Ureter (tissue), 1 donor: ENCODE data around the gene C6orf120. TPM values are rescaled to one million over a fixed set of nuclear protein-coding genes. Genes with fewer than 3 reads are reported as not detected.
A peak's percentile ranks its signal among the peaks of the same experiment; 100 is the strongest.

Source experiments
- DNase-seq: peaks from one replicate; pipeline ENCODE4 v3.0.0-alpha.2; 2020; ENCODE audit warnings: low spot score
- total RNA-seq: library from RNA; stranded (reverse); gene quantifications from one replicate; pipeline ENCODE4 v1.2.4, GENCODE V29; 2023
- donor health status: DM: yes; HTN: yes; CAD: no.

C6orf120 gene
- 27.2 TPM for total RNA-seq

- peak; percentile 97 for DNase-seq
Observed at GRCh38 chr6:169701954-169702839, at the start of gene C6orf120, which contains the start of gene WDR27. Gene C6orf120, plus strand, starts transcription at chr6:169702126. Its CDS starts 334 bp downstream, at chr6:169702460. Gene WDR27, minus strand, starts transcription at chr6:169702029. Its CDS starts 13,024 bp downstream, at chr6:169689005.

- DNase-seq: no peak
Observed at GRCh38 chr6:169652896-169653295, 49.0 kb upstream of the C6orf120 start.

DNA sequence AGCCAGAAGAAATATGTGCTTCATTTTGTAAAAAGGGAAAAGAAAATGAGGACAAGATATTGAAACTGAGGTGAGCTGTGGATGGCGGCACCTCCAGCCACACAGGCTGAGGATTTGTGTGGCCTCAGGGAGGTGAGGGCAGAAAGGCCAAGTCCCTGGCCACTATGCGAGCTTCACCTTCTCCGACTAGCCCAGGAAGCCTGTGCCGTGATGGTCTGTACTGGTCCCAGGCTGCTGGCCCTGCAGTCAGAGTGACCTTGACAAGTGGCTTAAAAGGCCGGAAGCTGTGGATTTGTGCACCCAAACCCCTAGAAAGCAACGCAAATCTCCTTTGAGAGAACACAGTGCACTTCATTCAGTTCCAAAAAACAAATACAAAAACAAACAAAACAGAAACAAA lies 48.2 kb upstream of the C6orf120 start:
- no peak for DNase-seq

DNA sequence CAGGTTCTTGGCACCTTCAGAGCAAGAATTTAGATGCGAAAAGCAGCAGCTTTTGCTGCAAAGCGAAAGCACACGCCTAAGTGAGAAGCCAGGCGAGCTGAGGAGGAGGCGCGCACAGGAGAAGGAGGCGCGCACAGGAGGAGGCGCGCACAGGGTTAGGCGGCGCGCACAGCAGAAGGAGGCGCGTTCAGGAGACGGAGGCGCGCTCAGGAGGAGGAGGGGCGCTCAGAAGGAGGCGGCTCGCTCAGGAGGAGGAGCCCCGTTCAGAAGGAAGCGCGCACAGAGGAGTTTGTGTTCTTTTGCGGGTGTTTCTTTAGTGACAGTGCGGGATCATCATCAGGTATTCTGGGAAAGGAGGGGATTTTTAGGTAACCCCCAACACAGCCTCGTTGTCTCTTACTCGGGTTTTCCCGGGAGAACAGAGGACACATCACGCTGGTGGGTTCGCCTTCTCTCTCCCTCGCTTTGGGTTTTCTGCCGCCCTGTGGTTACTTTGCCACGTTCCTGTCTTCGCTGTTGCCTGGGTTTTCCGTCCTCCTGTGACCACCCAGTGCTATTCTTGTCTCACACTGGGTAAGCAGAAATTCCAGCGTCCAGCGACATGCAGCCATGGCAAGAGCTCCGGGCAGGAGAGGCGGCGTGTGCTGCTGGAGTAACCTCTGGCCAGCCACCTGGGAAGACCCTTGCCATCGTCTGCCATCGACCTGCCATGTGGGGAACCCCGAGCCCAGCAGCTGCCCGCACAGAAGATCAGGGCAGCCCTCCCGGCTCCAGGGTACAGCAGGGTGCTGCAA lies 47.1 kb upstream of the C6orf120 start:
- DNase-seq: peak; percentile 77

GRCh38 chr6:169656546-169657283 lies 45.2 kb upstream of the C6orf120 start:
- no peak for DNase-seq

DNA sequence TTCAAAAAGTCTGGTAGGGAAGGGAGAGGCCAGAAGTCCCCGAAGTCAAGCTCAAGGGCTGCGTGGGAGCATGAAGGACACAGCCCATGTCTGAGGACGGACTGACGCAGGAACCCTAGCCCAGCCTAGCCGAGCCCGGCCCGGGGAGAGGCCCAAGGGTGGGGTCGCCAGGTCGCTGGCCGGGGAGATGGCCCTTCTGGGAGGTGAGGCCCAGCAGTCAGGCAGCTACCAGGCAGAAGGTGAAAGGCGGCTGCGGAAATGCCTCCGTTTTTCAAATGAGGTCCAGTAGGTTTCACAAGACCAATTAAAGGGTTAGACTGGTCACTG lies 44.7 kb upstream of the C6orf120 start:
- DNase-seq: no peak

GRCh38 chr6:169659820-169660610 lies 41.9 kb upstream of the C6orf120 start:
- DNase-seq: no peak

GRCh38 chr6:169660751-169661390 lies 41.1 kb upstream of the C6orf120 start:
- DNase-seq: no peak

DNA sequence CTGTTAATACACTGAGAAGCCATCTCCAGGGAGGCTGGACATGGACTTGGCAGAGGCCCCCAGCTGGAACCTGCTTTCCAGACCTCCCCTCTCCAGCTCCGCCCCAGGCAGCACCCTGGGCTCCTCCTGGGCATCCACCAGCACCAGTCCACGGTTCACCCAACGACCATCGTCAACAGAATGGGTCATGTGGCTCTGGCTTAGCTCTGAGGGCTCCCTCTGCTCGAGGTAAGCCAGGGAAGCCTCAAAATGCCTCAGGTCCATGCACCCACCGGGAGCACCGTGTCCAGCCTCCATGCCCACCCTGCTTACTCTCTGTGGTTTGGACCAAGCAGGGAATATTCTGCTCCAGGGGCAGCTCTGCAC lies 40.6 kb upstream of the C6orf120 start:
- DNase-seq: no peak

- no peak for DNase-seq
Observed at GRCh38 chr6:169663468-169663867, 38.5 kb upstream of the C6orf120 start.

DNA sequence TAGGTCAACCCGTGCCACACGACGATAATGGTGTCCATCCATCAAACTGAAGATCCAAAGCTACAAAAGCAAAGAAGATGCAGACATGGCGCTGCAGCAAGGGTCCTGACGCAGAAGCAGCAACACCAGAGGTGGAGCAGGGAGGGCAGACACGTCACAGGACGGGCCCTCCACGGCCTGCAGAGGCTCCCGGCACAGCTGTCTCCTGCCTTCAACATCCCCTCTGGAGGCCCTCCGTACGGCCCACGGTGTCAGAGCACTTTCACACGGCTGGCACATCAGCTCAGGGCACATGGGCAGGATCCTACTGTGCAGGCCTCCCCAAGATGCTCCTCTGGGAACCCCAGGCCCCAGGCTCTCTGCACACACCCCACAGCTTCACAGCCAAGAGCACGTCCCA lies 37.7 kb upstream of the C6orf120 start:
- no peak for DNase-seq

DNA sequence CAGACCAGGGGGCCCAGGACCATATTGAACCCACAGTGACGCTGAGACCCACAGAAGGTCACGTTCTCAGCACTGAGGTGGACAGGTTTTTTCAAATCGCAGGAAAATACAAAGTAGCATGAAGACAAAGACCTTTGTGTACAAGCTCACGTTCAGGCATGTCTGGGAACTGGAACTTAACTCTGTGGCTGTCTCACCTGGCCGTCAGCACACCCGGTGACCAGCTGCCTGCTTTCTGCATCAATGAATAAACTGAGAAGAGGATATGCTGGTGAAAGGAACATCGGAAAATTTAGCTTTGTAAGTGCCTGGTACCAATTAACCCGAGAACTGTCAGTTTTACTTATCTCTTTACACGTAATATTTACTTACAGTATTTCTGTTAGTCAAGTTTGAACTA lies 36.6 kb upstream of the C6orf120 start:
- no peak for DNase-seq

- no peak for DNase-seq
Observed at GRCh38 chr6:169666441-169666840, 35.5 kb upstream of the C6orf120 start.

DNA sequence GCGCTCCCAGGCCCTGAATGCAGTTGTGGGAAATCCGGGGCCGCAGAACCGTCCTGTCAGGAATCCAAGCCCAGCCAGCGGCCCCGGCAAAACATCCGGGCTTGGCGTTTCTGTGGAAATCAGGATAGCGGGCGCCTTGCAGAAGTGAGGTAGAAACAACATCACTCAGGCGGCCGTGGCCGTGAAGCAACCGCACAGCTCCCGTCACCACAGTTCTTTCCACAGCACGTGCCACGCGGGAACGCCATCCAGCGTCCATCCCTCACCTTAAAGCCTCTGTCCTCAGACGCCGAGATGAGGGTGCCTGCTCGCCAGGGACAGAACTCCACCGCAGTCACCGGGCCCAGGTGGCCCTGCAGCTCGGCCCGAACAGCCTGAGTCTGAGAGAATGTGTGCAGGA lies 34.2 kb upstream of the C6orf120 start:
- no peak for DNase-seq

DNA sequence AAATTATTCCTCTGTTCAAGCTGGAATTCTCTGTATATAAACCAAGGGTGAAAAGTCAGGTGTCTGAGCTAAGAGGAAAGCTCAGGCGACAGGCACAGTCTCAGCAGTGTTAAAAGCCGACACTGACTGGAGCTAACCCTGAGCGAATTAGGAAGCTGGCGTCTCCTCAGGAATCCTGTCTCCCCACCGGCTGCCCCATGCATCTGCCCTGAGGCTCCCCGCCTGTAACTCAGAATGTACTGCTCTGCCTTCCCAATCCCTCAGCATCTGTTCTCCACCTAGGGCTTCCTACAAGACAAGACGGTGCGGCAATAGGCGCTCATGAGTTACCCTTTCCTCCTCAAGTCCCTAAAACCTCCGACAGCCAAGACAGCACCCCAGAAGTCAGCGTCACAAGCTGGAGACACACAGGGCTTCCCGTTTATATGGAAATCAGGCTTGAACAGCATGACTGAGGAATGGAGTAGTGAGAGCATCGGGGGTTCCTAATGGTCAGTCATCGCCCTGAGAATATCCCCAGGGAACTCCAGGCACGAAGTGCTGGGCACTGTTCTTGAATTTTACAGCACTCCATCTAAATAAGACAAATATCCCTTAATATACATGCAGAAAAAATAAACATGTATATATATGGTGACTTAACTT lies 33.6 kb upstream of the C6orf120 start:
- DNase-seq: no peak

DNA sequence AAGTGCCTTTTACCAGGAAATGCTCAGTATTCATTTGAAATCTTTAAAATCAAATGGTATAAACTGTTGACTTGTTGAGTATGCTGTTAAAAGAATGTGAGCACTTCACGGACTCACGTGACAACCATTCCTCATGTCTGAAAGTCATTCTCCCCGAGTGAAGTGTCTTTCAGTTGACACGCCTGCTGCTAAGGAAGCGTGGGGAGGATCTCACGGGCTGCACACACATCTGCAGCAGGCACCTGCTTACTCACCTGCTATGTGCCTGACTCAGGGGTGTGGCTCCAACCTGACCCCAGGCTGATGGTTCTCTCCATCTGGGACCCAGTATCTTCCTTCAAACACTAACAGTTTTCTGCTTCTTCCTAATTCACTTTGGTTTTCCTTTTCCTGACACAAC lies 32.8 kb upstream of the C6orf120 start:
- DNase-seq: no peak

GRCh38 chr6:169669889-169670288 lies 32.0 kb upstream of the C6orf120 start:
- no peak for DNase-seq

- DNase-seq: no peak
Observed at GRCh38 chr6:169671563-169671962, 30.4 kb upstream of the C6orf120 start.

DNA sequence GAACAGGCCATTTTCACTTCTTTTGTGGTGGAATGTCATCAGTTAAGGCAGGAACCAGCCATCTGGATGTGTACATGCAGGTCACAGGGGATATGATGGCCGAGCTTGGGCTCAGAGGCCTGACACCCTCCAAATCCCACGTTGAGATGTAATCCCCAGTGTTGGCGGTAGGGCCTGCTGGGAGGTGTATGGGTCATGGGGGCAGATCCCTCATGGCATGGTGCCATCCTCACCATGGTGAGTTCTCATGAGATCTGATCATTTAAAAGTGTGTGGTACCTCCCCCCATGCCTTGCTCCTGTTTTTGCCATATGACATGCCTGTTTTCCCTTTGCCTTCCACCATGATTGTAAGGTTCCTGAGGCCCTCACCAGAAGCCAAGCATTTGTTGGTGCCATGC lies 26.9 kb upstream of the C6orf120 start:
- DNase-seq: no peak

DNA sequence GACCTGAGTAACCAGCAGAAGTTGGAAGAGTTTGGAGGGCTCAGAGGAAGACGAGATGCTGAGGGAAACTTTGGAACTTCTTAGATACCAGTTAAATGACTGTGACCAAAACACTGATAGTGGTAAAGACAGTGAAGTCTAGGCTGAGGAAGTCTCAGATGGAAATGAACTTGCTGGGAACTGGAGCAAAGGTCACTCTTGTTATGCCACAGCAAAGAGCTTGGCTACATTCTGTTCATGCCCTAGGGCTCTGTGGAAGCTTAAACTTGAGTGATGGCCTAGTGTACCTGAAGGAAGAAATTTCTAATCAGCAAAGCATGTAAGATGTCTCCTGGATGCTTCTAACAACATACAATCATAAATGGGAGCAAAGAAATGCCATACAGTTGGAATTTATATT lies 24.8 kb upstream of the C6orf120 start:
- no peak for DNase-seq
